ENCODE results near the gene ACTMAP. TPM values are rescaled to one million over a fixed set of nuclear protein-coding genes. Genes with fewer than 3 reads are reported as not detected.
A peak's percentile ranks its signal among the peaks of the same experiment; 100 is the strongest.

Gene ACTMAP
- polyA plus RNA-seq, 10 donors: 7.1 to 12.4 (median 10.1) TPM

GRCh38 chr19:40721140-40721486 is 29.2 kb downstream of the ACTMAP start:
- DNase-seq: no peak

- no peak for DNase-seq
These were observed 30.8 kb downstream of the ACTMAP start for GRCh38 chr19:40719414-40719894.

GRCh38 chr19:40718774-40719391 is 31.4 kb downstream of the ACTMAP start:
- peak in 1 of 3 donors; percentile 59 for DNase-seq

- DNase-seq: peak in 1 of 3 donors; percentile 43
These were observed 32.1 kb downstream of the ACTMAP start for GRCh38 chr19:40717880-40718773.

GRCh38 chr19:40717325-40717879 is 32.9 kb downstream of the ACTMAP start:
- no peak for DNase-seq

- peak; percentile 99 to 100 (median 99) for DNase-seq
These were observed 33.6 kb downstream of the ACTMAP start, which contains the start of the genes COQ8B and ITPKC for GRCh38 chr19:40716482-40717324. Gene COQ8B, minus strand, starts transcription at chr19:40716886. Its CDS starts 2,254 bp downstream, at chr19:40714632. Gene ITPKC, plus strand, starts transcription at chr19:40717112. Its CDS starts 24 bp downstream, at chr19:40717136.

GRCh38 chr19:40716031-40716481 is 34.2 kb downstream of the ACTMAP start:
- peak in 1 of 3 donors; percentile 87 for DNase-seq

- peak; percentile 93 to 99 (median 96) for DNase-seq
These were observed 35.6 kb downstream of the ACTMAP start for GRCh38 chr19:40714441-40715299.

GRCh38 chr19:40713939-40714338 is 36.3 kb downstream of the ACTMAP start:
- DNase-seq: peak in 1 of 3 donors; percentile 31

GRCh38 chr19:40709817-40710216 is 40.5 kb downstream of the ACTMAP start:
- no peak for DNase-seq

- DNase-seq: no peak
These were observed 42.7 kb downstream of the ACTMAP start for GRCh38 chr19:40707615-40708014.

- no peak for DNase-seq
These were observed 44.2 kb downstream of the ACTMAP start for GRCh38 chr19:40705950-40706619.

- DNase-seq: peak in 2 of 3 donors; percentile 69 to 86
These were observed 45.0 kb downstream of the ACTMAP start for GRCh38 chr19:40705362-40705651.

GRCh38 chr19:40704491-40705361 is 45.6 kb downstream of the ACTMAP start:
- DNase-seq: no peak

GRCh38 chr19:40703029-40703755 is 47.1 kb downstream of the ACTMAP start:
- no peak for DNase-seq

GRCh38 chr19:40702337-40703012 is 47.8 kb downstream of the ACTMAP start:
- DNase-seq: peak in 1 of 3 donors; percentile 45

GRCh38 chr19:40701758-40702157 is 48.5 kb downstream of the ACTMAP start:
- no peak for DNase-seq

- DNase-seq: no peak
These were observed 50.2 kb downstream of the ACTMAP start for GRCh38 chr19:40700083-40700482.

Measured in muscle of back (tissue), 11 donors.